H1 (cell line): ENCODE measurements around the gene CTDP1. TPM values are rescaled to one million over a fixed set of nuclear protein-coding genes. Genes with fewer than 3 reads are reported as not detected.

Experiments used
- CTCF ChIA-PET: fragments of 300-600 bp; sonication (Branson Sonifier 250); formaldehyde crosslinking; loops from one replicate; lab custom pipeline; 2021; ENCODE audit not compliant: partially characterized antibody; lab: Charles Lee
- POLR2A ChIA-PET: fragments of 300-600 bp; sonication (Branson Sonifier 250); formaldehyde crosslinking; loops from one replicate; lab custom pipeline; 2021; ENCODE audit warnings: inconsistent platforms; ENCODE audit not compliant: partially characterized antibody; lab: Charles Lee
- DNase-seq, 2 experiments: peaks; one replicate each; pipeline versions ENCODE4 v3.0.0 to v3.0.0-alpha.2; 2010 to 2022; ENCODE audit warnings: low spot score in 2 of 2, low read depth in 1 of 2, mixed read lengths in 1 of 2
- FAIRE-seq: peaks from 2 replicates; lab custom pipeline; 2011; peaks lifted over from hg19 to GRCh38; lab: Jason Lieb, UNC
- H2AFZ ChIP-seq: 2 replicates; pipeline ENCODE4 v1.8.1; 2012; ENCODE audit warnings: low read length, inconsistent platforms
- H2AK5ac ChIP-seq: 2 replicates; pipeline ENCODE4 v1.6.1; 2013; ENCODE audit warnings: low read depth, low read length
- H2BK120ac ChIP-seq: replicated peaks from 2 replicates; pipeline ENCODE3; 2013; ENCODE audit warnings: low read depth, low read length, inconsistent platforms
- H2BK12ac ChIP-seq: 2 replicates; pipeline ENCODE4 v1.6.1; 2013; ENCODE audit warnings: low read depth, low read length
- H2BK15ac ChIP-seq: 2 replicates; pipeline ENCODE4 v1.6.1; 2013; ENCODE audit warnings: low read length
- H2BK20ac ChIP-seq: 2 replicates; pipeline ENCODE4 v1.6.1; 2013; ENCODE audit warnings: low read length
- H2BK5ac ChIP-seq: 2 replicates; pipeline ENCODE4 v1.6.1; 2013; ENCODE audit warnings: low read depth, low read length
- H3K14ac ChIP-seq: 2 replicates; pipeline ENCODE4 v1.6.1; 2013; ENCODE audit warnings: inconsistent platforms; ENCODE audit not compliant: insufficient read length
- H3K18ac ChIP-seq: 2 replicates; pipeline ENCODE4 v1.6.1; 2013; ENCODE audit warnings: low read length; ENCODE audit errors: extremely low read depth
- H3K23ac ChIP-seq: 2 replicates; pipeline ENCODE4 v1.6.1; 2013; ENCODE audit warnings: inconsistent platforms; ENCODE audit not compliant: insufficient read length
- H3K23me2 ChIP-seq: 2 replicates; pipeline ENCODE4 v1.6.1; 2013; ENCODE audit warnings: low read depth, low read length
- H3K27ac ChIP-seq: 2 replicates; pipeline ENCODE4 v1.6.1; 2011; ENCODE audit warnings: low read depth, low read length, inconsistent platforms
- H3K27me3 ChIP-seq, 4 experiments: replicated peaks in 1 of 4; 1 replicate in 1 of 4; 2 replicates in 3 of 4; pipeline versions ENCODE4 v1.6.1 to v1.8.1; 2011 to 2013; ENCODE audit warnings: low read length in 3 of 4, mild to moderate bottlenecking in 3 of 4, inconsistent platforms in 2 of 4, mixed read lengths in 2 of 4, moderate library complexity in 1 of 4; ENCODE audit not compliant: control insufficient read depth in 3 of 4, insufficient read depth in 3 of 4; ENCODE audit errors: extremely low read depth in 1 of 4
- H3K36me3 ChIP-seq, 4 experiments: 2 replicates each; pipeline versions ENCODE4 v1.6.1 to v1.8.1; 2011 to 2013; ENCODE audit warnings: mild to moderate bottlenecking in 4 of 4, low read length in 3 of 4, moderate library complexity in 2 of 4, control low read depth in 1 of 4, inconsistent platforms in 1 of 4; ENCODE audit not compliant: insufficient read depth in 4 of 4, control insufficient read depth in 2 of 4
- H3K4ac ChIP-seq: replicated peaks from 2 replicates; pipeline ENCODE3; 2013; ENCODE audit warnings: low read length, low read depth, mixed read lengths, inconsistent platforms; ENCODE audit not compliant: insufficient read length
- H3K4me1 ChIP-seq, 4 experiments: replicated peaks in 1 of 4; 1 replicate in 1 of 4; 2 replicates in 3 of 4; pipeline versions ENCODE4 v1.6.1 to v1.8.1; 2011 to 2013; ENCODE audit warnings: low read length in 3 of 4, inconsistent platforms in 2 of 4, mixed read lengths in 1 of 4; ENCODE audit not compliant: insufficient read depth in 4 of 4, control insufficient read depth in 3 of 4
- H3K4me2 ChIP-seq, 2 experiments: 2 replicates each; pipeline versions ENCODE4 v1.6.1 to v1.8.1; 2011 to 2013; ENCODE audit warnings: low read depth in 2 of 2, low read length in 2 of 2, control low read depth in 1 of 2, inconsistent platforms in 1 of 2, mild to moderate bottlenecking in 1 of 2; ENCODE audit not compliant: insufficient read depth in 1 of 2
- H3K4me3 ChIP-seq, 4 experiments: fragments of 200-600, 300-600 bp in 1 of 4; sonication (generic), shearing (Covaris generic), sonication (Bioruptor Twin) in 1 of 4; 2 replicates each; pipeline versions ENCODE4 v1.5.1 to v1.8.1; 2011 to 2016; ENCODE audit warnings: low read length in 4 of 4, low read depth in 3 of 4, control low read depth in 2 of 4, inconsistent platforms in 2 of 4, mild to moderate bottlenecking in 2 of 4, mixed read lengths in 1 of 4, moderate library complexity in 1 of 4; ENCODE audit not compliant: insufficient read depth in 2 of 4; ENCODE audit errors: extremely low read depth in 1 of 4
- H3K56ac ChIP-seq: replicated peaks from 2 replicates; pipeline ENCODE3; 2013; ENCODE audit warnings: low read depth, mild to moderate bottlenecking, mixed read lengths, low read length, inconsistent platforms; ENCODE audit not compliant: insufficient read length
- H3K79me1 ChIP-seq: 2 replicates; pipeline ENCODE4 v1.6.1; 2013; ENCODE audit warnings: low read depth, low read length, control low read depth
- H3K79me2 ChIP-seq, 2 experiments: 2 replicates each; pipeline versions ENCODE4 v1.6.1 to v1.8.1; 2012 to 2013; ENCODE audit warnings: low read length in 2 of 2, mild to moderate bottlenecking in 2 of 2, inconsistent platforms in 1 of 2; ENCODE audit not compliant: insufficient read depth in 2 of 2, control insufficient read depth in 1 of 2
- H3K9ac ChIP-seq, 4 experiments: replicated peaks in 1 of 4; 1 replicate in 1 of 4; 2 replicates in 3 of 4; pipeline versions ENCODE4 v1.6.1 to v1.8.1; 2011 to 2013; ENCODE audit warnings: low read depth in 3 of 4, low read length in 3 of 4, control low read depth in 2 of 4, mild to moderate bottlenecking in 2 of 4, moderate library complexity in 2 of 4, inconsistent platforms in 1 of 4; ENCODE audit errors: extremely low read depth in 1 of 4
- H3K9me3 ChIP-seq, 2 experiments: 2 replicates each; pipeline versions ENCODE4 v1.6.1 to v1.8.1; 2012 to 2013; ENCODE audit warnings: mild to moderate bottlenecking in 2 of 2, moderate library complexity in 2 of 2, control low read depth in 1 of 2, inconsistent platforms in 1 of 2, low read depth in 1 of 2, low read length in 1 of 2, mixed read lengths in 1 of 2; ENCODE audit not compliant: insufficient read depth in 2 of 2
- H4K20me1 ChIP-seq, 2 experiments: replicated peaks in 1 of 2; 2 replicates each; pipeline versions ENCODE3 to v1.8.1; 2011 to 2013; ENCODE audit warnings: inconsistent platforms in 2 of 2, low read length in 2 of 2, mild to moderate bottlenecking in 1 of 2; ENCODE audit not compliant: insufficient read depth in 2 of 2, control insufficient read depth in 1 of 2
- H4K5ac ChIP-seq: 2 replicates; pipeline ENCODE4 v1.6.1; 2013; ENCODE audit warnings: low read length, low read depth, mixed read lengths, inconsistent platforms; ENCODE audit not compliant: insufficient read length
- H4K8ac ChIP-seq: 2 replicates; pipeline ENCODE4 v1.8.0; 2013; ENCODE audit warnings: mild to moderate bottlenecking, moderate library complexity, low read length, inconsistent platforms; ENCODE audit not compliant: insufficient read depth; ENCODE audit errors: extremely low read depth
- H4K91ac ChIP-seq: replicated peaks from 2 replicates; pipeline ENCODE3; 2013; ENCODE audit warnings: low read length, mixed read lengths, inconsistent platforms; ENCODE audit not compliant: insufficient read length
- CBX5 ChIP-seq: fragments of 300-800, 300-1000 bp; sonication (generic); IDR thresholded peaks from 2 replicates; pipeline ENCODE4 v1.7.1; 2016; ENCODE audit warnings: antibody characterized with exemption, low read length, low read depth
- CHD2 ChIP-seq: IDR thresholded peaks from 2 replicates; pipeline ENCODE4 v1.6.1; 2012; ENCODE audit warnings: low read length, improper control_type of control experiment
- E2F6 ChIP-seq: IDR thresholded peaks from 2 replicates; pipeline ENCODE4 v1.6.1; 2012; ENCODE audit warnings: inconsistent platforms
- FOSL1 ChIP-seq: IDR thresholded peaks from 2 replicates; pipeline ENCODE4 v1.6.1; 2011; ENCODE audit warnings: mild to moderate bottlenecking, low read depth, low read length, moderate library complexity; ENCODE audit not compliant: insufficient read depth
- GTF2F1 ChIP-seq: IDR thresholded peaks from 2 replicates; pipeline ENCODE4 v1.6.1; 2012; ENCODE audit warnings: low read depth, low read length, improper control_type of control experiment, borderline replicate concordance
- JUND ChIP-seq: IDR thresholded peaks from 2 replicates; pipeline ENCODE4 v1.6.1; 2011; ENCODE audit warnings: mild to moderate bottlenecking, improper control_type of control experiment, low read length
- KDM1A ChIP-seq: fragments of 200-600, 300-600 bp; sonication (generic); IDR thresholded peaks from 2 replicates; pipeline ENCODE4 v1.7.1; 2016; ENCODE audit warnings: mild to moderate bottlenecking, low read length, borderline replicate concordance
- WGBS, 2 experiments: shearing (Covaris generic) in 1 of 2; methylation state at CpG; one replicate each; pipeline versions ENCODE4 v1.1.6 to v1.1.7; 2013 to 2015; ENCODE audit warnings: low lambda C conversion rate in 2 of 2, mixed read lengths in 2 of 2, inconsistent platforms in 1 of 2, low coverage in 1 of 2, missing lambda C conversion rate in 1 of 2; ENCODE audit not compliant: insufficient replicate concordance in 2 of 2, insufficient coverage in 1 of 2, insufficient read length in 1 of 2; ENCODE audit errors: extremely low coverage in 1 of 2, missing lambda C conversion rate in 1 of 2; 5-methylcytosine and 5-hydroxymethylcytosine counted together
- polyA plus RNA-seq, 7 experiments: library from polyadenylated mRNA; depleted of rRNA in 3 of 7; stranded (reverse) in 5 of 7; unstranded in 2 of 7; fragments of >200 nt in 5 of 7; fragments of 200-250 nt in 2 of 7; gene quantifications; 1 replicate in 5 of 7; 2 replicates in 1 of 7; 4 replicates in 1 of 7; pipeline versions ENCODE4 v1.2.1 to v1.2.3, GENCODE V29; 2011 to 2013; ENCODE audit warnings: missing spikeins in 2 of 7, mixed read lengths in 2 of 7
- total RNA-seq: library from RNA; stranded (reverse); fragmentation: NEBNext Ultra II Directional; extraction: Animal tissue kit (Norgen Biotek cat#: 25700); gene quantifications from 2 replicates; pipeline ENCODE4 v1.2.1, GENCODE V29; 2021

Gene CTDP1
- total and polyA plus RNA-seq, 2 of the 8 experiments (the other 6 are each of a cell fraction or from before 2014, with no cell fraction given) = 16.6 to 37.0 TPM

- peaks cover 6% of the 10 kb centered on the region; the same call in 1 of the 2 replicates for H3K23me2 ChIP-seq
- no peak overlapping the region for H2BK15ac ChIP-seq
- peaks cover 46 to 88% of the 10 kb centered on the region in 2 experiments for H3K79me2 ChIP-seq
- no peak overlapping the region for H3K14ac ChIP-seq
- no peak overlapping the region for H3K4me3 ChIP-seq
- ChIA-PET CTCF (no interaction called here), POLR2A (no interaction called here)
- H3K18ac ChIP-seq = no peak overlapping the region
- H3K9ac ChIP-seq = no peak overlapping the region
- DNase-seq (no peak), FAIRE-seq (peak; percentile 97)
- no peak overlapping the region for H3K27ac ChIP-seq
- peaks cover 5 to 8% (median 6%) of the 10 kb centered on the region in 4 experiments; a peak in 6 of 7 replicates for H3K4me1 ChIP-seq
- no peak for TF ChIP-seq GTF2F1
- TF ChIP-seq KDM1A = no peak
- TF ChIP-seq JUND = no peak
- no peak for TF ChIP-seq CHD2
- TF ChIP-seq FOSL1 = no peak
- no peak for TF ChIP-seq E2F6
- TF ChIP-seq CBX5 = no peak
- no peak overlapping the region for H2BK20ac ChIP-seq
- no peak overlapping the region for H3K4ac ChIP-seq
- H4K5ac ChIP-seq = no peak overlapping the region
- no peak overlapping the region for H3K23ac ChIP-seq
- H2AK5ac ChIP-seq = no peak overlapping the region
- no peaks in the 10 kb centered on the region; a peak in 2 of 8 replicates for H3K36me3 ChIP-seq
- no peaks in the 10 kb centered on the region for H3K27me3 ChIP-seq
- H2BK120ac ChIP-seq = no peak overlapping the region
- no peak overlapping the region for H3K4me2 ChIP-seq
- peaks cover 38% of the 10 kb centered on the region for H3K79me1 ChIP-seq
- H4K8ac ChIP-seq = 0 out of 2 replicates have a peak overlapping the region, but pooled peaks have one; percentile 28
- no peak overlapping the region for H2BK12ac ChIP-seq
- no peak overlapping the region for H3K56ac ChIP-seq
- H4K91ac ChIP-seq = no peak overlapping the region
- WGBS, 2 experiments = 73% methylated on average over 13 of the region's 13 CpGs; no CpG with 5 or more reads in 1 of the 2 experiments
- H4K20me1 ChIP-seq = peaks cover 15 to 38% of the 10 kb centered on the region in 2 experiments
- no peak overlapping the region for H2BK5ac ChIP-seq
- no peak overlapping the region for H2AFZ ChIP-seq
- no peaks in the 10 kb centered on the region for H3K9me3 ChIP-seq
Measured at GRCh38 chr18:79684787-79685186, 5.2 kb downstream of the CTDP1 start.
